GM21367 (cell line): Measurements from ENCODE around the gene KRAS.

Experiments
- ATAC-seq: cut with Tn5 transposase; IDR thresholded peaks from one replicate; pipeline ENCODE4 v1.9.1; 2021; ENCODE audit not compliant: unreplicated experiment

Gene KRAS

DNA sequence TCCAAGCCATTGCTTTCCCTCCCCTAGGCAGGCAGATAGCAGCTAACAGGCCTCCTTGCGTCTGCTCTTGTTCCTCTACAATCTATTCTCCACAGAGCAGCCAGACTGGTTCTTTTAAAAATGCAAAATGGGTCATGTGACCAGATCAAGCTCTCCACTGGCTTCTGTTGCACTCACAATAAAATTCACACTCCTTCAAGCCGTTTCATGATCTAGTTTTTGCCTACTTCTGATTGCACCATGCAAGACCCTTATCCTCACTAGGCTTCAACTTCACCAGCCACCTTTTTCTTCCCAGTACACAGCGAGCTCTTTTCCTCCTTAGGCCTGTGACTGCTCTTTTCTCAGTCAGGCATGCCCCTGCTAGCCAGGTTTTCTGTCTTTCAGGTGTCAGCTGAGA lies 6.1 kb upstream of the KRAS start:
- no peak for ATAC-seq

DNA sequence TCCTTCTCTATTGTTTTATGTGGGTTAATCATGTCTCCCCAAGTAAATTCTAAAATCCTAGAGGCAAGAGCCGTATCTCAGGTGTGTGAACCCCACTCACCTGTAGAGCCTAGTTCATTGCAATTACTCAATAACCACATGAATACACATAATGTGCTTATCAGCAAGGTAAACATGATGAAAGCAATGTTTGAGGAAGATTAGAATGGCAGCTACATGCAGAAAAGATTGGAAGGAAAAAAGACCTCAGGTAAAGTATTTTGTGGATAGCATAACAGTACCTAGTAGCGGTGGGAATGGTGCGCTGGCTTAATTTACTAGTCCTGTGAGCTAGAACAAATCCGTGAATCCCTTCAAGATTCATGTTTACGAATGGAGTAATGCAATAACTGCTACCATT lies 5.3 kb upstream of the KRAS start:
- no peak for ATAC-seq

DNA sequence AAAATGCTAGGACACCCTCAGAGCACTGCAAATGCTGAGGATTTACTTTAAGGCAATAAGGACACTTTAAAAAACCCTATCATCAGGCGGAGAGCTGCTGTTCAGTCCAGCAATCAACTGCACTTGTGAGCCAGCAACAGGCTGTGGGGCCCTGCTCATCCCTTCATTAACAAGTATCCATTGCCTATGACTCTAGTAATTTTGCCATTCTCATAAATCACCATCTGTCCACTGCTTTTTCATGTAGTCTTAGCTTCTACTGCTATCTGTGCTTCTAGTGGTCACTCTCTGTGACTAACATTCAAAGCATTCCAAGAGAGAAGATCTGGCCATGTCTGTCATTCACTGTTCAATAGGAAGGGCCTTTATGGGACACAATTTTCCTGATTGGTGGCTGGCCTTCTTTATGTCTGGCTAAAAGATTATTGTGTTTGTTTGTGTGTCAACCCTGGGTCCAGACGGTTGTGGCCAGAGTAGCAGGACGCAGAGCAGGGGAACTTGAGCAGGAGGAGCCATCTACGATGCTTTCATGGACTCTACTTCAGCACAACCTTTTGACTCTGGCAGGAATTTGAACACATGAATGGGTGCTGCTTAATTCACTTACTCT lies 3.6 kb upstream of the KRAS start:
- no peak for ATAC-seq

DNA sequence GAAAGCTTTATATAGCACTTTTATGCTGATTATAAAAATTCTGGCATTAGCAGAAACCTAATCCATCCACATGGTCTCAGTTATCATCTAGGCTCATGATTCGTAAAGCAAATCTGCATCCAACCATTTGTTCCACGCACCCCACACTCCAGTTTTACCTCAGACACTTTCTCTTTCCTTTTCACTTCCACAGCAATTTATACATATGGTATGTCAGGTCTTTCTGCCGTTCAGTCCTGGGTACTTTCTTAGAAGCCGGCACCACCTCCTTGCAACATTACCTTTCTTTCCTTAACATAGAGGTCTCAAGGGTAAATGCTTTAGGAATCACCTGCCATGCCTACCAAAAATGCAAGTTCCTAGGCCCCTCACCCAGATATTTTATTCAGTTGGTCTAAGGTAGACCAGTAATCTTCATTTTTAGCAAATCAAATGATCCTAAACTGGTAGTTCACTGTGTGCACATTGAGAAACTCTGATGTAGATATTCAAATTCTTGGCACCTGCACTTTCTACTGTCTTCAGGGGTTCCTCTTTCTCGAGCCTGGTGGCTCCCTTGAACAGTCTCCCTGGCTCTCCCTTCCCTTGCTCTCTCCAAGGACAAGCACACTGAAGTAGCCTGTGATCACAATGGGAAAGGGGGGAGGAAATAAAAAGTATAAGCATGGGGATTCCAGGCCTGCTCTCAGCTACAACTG lies 2.8 kb upstream of the KRAS start:
- no peak for ATAC-seq

DNA sequence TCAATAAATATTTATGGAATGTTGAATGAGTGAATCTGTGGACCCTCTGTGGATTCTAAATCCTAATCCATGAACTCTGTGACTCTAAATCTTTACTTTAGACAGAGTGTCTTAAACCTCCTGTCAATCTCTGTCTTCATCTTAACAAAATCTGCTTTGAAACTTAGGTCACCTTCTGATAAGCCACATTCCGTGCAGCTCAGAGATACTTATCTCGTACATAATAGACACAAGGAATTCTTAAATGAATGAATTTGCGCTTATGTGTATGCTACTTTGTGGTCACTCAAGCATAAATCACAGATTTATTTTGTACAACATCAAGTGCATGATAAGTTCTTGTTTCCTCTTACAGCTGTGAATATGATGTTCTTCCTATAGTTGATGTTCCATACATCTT lies 2.2 kb upstream of the KRAS start:
- ATAC-seq, result no peak

DNA sequence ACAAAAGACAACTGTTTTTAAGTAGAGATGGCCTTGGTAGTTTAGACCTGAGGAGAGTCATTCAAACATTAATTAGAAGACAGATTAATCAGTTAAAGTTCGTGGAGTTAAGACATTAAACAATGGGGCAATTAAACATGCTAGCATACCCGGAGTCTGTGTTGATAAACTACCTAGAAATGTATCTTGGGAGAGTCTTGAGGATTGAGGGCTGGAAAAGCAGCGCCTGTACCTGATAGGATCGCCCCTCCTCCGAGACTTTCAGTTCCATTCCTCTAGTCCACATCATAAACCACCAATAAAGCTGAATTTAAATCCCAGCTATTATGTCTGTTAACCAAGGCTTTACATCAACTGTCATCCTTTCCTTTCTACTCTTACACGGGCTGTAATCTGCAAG lies 1.0 kb upstream of the KRAS start:
- no peak for ATAC-seq

DNA sequence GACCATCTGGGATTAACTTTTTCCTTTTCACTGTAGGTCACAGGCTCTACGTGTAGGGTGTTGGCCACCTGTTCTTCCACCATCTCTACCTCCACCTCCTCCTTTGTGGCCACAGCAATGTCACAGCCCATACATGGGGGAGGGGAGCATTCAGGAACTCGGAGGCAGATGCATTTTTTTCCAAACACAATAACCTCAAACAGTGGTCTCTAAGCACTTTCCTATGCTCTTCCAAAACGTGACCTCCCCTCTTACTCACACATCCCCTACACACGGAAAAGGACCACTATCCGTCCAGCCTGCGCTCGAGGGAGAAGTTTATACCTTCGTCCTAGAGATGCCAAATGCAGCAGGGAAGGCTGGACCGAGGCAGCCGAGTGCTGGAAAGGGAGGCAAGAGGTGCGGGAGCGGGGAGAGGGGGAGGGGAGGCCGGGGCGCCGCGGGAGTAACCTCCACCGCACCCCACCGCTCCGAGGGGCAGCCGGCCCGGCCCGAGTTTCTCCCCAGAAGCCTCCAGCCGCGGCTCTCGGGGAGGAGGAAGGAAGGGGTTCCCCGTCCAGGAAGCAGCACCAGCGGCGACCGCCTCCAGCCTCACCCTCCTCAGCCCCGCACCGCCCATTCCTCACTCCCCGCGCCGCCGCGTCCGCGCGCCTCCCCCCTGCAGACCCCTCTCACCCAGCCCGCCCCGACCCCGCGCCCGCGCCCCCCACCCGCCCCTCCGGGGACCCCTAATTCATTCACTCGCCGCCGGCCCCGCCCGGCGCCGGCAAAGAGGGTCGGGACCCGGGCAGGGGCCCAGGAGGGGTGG lies 594 bp downstream of the KRAS start:
- ATAC-seq, result no peak

DNA sequence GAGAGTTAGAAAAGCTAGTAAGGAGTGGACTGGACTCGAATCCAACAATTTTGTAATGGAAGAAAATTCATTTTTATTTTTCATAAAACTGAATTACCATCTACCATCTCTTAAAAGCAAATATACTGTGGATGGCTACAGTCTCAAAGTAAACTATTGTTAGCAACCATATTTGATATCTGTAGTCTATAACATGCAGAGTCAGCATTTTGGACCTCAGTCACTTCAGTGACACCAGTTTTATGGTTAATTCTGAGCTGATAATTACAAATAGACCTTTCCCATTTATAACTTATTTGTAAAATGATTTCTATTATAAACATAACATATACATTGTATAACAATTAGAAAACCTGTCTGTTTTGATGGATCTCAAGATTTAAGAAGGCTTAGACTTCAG lies 2.0 kb downstream of the KRAS start:
- ATAC-seq, result no peak

DNA sequence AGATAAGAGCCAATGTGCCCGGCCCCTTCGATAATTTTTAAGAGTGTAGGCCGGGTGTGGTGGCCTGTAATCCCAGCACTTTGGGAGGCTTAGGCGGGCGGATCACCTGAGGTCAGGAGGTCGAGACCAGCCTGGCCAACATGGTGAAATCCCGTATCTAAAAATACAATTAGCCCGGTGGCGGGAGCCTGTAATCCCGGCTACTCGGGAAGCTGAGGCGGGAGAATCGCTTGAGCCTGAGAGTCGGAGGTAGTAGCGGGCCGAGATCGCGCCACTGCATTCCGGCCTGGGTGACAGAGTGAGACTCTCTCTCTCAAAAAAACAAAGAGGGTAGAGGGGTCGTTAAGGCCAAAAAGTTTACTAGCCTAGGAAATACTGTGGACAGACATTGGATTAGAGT lies 2.6 kb downstream of the KRAS start:
- no peak for ATAC-seq

DNA sequence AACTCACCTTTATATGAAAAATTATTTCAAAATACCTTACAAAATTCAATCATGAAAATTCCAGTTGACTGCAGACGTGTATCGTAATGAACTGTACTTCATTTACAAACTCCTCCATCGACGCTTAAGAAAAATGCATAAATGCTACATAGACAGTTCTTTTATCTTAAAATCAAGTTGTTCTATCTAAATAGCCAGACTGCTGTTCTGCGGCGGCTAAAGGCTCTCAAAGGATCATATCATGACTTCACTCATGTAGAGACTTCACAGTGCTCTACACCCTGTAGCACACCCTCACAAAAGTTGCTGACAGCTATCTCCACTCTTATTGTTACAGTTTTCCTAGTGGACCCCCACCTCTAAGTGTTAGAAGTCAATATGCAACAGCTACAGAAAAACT lies 5.2 kb downstream of the KRAS start:
- no peak for ATAC-seq

DNA sequence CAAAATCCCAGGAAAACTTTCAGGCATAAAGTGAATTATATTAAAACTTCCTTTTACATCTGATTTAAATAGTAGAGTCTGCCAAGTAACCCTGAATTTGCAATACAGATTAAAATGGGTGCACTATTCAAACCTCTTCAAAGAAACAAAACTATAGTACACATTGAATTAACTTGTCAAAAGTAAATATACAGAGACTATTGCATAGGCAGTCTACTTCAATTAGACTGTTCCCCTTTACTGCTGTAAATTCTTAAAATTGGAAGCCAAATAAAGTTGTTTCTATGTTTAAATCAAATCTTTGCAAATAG lies 7.1 kb downstream of the KRAS start:
- no peak for ATAC-seq

DNA sequence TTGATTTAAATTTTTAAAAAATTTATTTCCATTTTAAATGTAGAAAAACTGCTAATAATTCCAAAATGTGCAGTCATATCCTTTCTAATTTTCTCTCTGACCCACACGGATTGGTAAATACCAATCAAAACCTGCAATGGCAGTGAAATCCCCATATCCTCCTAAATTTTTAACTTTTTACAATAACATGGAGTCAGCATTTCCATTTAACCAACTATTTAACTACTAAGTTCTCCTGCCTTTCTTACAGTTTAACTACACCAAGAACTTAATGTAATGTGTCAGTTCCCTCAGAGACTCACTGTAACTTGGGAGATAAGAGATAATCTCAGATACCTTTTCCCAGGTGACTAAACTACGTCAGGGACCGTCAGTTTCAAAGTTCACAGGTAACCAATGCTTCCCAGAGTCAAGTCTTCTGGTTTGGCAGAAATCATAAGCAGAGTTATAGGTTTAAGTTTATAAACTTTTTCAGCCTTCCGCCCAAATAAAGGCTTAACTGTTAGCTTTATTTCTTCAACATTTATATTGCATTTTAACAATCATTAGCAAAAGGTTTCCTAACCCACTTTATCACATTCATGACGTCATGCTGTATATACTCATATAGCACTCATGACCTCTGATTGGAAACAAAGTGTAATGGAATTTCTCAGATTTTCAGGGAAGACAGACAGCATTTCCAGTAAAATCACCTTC lies 7.6 kb downstream of the KRAS start:
- no peak for ATAC-seq

DNA sequence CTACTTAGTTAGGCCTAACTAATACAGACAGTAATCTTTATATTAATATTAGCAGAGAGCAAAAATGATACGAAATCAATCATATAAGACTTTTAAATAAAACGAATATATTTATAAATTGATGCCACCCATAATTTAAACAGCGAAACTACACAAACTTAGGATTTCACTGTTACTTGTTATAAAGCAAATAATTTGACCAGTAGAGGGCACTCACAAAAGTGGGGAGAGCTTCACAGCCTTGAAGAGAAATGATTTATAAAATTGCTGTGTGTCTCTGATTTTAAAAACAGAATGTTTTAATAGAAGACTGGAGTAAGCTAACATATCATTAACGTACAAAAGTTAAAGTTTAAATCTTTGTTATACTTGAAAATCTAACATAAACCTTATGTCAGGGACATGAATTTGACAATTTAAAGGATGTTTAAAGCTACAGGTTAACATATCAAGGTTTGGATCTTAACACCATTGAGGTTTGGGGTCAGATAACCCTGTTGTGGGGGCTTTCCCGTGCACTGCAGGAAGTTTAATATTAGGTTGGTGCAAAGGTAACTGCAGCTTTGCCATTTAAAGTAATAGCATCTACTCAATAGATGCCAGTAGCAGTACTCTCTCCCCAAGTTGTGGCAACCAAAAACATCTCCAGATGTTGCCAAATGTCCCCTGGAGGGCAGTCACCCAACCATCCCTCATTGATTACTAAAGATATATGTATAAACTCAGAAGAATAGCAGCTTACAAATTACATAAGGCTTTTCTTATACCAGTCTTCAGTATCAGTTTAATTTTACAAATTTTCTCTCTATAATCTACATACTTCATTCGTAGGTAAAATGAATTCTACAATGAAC lies 9.3 kb downstream of the KRAS start:
- ATAC-seq, result no peak

DNA sequence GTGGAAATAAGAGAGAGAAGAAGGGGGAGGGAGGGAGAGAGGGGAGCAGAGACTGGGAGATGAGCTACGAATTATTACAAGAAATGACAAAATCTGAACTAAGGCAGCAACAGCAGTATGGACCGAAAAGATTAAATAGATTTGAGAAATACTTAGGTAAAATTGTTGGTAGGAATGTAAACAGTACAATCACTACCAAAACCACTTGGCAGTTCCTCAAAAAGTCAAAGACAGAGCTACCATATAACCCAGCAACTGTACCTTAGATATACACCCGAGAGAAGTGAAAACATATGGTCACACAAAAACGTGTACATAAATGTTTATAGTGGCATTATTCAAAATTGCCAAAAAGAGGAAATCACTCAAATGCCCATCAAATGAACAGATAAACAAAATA lies 14.1 kb downstream of the KRAS start:
- ATAC-seq, result no peak

DNA sequence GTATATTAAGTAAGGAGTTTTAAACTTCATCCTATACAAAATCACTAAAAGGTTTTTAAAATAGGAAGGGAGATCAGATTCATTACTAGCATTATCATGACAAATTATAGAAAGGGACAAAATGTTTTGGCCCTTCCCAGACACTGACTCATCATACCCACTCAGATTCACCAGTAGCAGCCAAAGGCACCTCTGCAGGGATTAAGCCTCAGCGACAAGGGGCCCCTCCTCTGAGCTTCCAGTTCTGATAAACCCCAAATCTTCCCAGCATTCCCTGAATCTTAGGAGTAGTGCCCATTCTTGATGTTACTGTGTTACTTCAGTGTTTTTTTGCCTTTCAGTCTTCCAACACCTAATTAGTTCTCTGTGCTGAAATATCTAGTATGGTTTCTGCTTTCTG lies 14.5 kb downstream of the KRAS start:
- no peak for ATAC-seq

DNA sequence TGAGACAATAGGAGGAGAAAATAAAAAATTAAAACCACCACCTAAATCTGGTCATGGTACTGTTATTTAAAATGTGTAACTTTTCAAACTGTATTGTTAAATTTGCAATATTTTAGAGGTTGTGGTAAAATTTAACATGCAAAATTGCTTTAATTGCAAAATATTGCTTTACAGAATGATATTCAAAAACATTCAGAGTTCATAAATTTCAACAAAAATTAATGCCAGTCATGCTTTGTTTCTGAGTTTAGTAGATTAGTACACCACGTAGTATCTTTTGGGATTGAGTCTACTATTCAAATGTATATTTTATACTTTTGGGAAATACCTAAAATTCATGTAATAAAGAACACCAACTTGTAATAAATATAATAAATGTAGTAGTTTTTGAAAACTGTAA lies 37.4 kb downstream of the KRAS start:
- no peak for ATAC-seq

DNA sequence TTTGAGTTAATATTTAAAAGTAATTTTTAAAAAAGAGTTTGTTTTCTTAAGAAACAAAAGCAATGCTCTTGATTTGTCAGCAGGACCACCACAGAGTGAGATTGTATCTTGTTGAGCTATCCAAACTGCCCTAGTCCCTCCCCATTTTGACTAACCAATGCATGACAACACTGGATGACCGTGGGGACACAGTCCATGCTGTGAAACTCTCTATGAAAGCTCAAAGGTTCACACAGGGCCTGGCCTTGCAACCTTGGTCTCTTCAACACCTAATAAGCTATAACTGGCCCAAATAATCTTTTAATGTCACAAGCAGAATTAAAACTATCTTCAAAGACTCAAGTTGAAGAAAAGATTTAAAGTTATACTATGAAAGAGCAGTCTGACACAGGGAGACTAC lies 42.2 kb downstream of the KRAS start:
- ATAC-seq, result no peak

DNA sequence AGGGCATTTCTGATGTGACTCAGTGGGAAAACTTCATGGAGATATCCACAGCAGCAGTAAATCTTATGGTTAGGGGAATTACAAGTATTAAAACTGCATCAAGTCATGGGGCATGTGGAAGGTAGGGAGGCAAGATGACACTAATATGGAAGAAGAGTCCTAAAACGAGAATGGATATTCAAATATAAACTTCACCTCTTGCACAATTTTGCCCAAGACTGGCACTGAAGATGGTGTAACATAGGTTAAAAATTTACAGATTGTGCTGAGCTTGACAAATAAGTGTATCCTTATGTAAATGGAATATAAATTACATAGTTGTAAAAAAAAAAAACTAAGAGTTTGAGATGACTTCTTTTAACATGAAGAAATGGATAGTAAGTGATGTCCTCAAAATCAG lies 42.9 kb downstream of the KRAS start:
- no peak for ATAC-seq

DNA sequence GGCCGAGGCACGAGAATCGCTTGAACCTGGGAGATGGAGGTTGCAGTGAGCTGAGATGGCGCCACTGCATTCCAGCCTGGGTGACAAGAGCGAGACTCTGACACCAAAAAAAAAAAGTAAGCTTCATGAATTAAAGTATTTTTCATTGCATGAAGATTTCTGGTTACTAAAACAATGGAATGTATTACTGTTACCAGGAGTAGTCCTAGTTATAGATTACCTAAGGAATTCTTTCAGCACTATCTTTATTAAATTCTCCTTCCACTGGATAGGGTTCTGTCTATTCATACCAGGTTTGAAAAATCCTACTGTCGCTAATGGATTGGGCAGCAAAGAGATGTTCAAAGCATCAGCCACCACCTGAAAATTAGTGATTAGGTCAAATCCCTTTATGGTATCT lies 43.3 kb downstream of the KRAS start:
- no peak for ATAC-seq

DNA sequence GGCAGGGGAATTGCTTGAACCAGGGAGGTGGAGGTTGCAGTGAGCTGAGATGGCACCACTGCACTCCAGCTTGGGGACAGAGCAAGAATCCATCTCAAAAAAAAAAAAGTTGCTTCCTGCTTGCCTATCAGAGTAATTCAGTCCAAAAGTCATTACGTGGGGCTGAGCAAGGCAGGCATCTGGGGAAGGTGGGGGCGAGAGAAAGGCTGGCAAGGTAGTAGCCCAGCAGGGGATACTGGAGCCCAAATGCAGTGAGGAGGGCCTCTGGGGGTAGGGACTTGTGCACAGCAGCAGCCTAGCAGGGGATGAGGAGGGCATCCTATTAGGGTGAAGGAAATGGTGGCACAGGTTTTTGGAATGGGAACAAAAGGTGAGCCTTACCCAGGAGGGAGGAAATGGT lies 48.6 kb downstream of the KRAS start:
- no peak for ATAC-seq

DNA sequence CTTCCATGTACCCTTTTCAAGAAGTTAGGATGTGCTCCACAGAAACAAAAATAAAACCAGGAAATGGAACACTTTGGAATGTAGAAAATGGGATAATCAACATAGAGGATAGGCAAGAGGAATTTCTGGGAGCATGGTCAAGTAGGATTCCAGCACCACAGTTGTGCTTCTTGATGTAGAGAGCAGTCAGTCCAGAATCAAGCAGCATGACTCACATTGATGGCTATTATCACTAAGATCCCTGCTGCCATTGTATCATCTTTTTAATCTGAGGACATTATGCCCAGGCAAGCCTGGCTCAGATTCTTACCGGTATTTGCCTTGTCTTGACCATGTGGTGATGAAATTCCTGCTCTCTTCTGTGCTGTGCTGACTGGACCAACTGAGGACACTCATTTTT lies 50.0 kb downstream of the KRAS start:
- ATAC-seq, result no peak
